GM19043 (cell line): ENCODE results near the gene RELL1.
"Not testable (repeated sequence)": the region's sequence is repeated elsewhere in the genome, so short reads cannot be mapped to it uniquely, and the experiment has no call there.

Experiments used
- ATAC-seq: cut with Tn5 transposase; IDR thresholded peaks from one replicate; pipeline ENCODE4 v1.9.1; 2021; ENCODE audit warnings: low read depth; ENCODE audit not compliant: unreplicated experiment

RELL1 gene

DNA sequence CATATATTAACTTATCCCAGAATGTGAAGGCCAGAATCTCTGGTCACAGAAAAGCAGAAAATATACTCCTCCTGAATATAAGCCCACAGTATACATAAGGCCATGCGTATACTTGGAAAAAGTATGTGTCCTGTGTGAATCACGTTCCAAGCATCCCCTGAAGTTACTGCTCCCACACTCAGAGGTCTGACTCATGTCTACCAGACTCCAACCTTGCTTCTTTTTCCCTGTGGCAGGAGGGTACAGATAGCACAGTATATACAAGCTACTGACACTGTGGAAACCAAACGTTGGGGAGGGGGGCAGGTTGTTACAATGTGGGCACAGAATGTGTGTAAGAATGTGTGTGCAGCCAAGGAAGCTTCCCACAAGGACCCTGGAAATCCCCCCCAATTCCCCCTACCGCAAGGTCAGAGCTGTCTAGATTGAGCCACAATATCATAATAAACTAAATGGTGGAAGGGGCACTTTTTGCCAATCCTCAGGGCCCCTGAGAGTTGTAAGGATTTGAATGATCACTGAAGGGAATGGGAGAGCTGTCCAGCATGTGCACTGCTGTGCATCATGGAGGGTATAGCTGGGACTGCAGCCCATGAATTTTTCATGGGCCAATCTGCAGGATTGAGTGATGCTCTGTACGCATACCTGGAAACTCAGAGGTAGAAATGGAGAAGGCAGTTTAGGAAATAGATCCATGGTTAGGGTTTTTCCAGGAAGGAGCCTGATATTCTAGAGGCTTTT lies 7.4 kb upstream of the RELL1 start:
- ATAC-seq = no peak

DNA sequence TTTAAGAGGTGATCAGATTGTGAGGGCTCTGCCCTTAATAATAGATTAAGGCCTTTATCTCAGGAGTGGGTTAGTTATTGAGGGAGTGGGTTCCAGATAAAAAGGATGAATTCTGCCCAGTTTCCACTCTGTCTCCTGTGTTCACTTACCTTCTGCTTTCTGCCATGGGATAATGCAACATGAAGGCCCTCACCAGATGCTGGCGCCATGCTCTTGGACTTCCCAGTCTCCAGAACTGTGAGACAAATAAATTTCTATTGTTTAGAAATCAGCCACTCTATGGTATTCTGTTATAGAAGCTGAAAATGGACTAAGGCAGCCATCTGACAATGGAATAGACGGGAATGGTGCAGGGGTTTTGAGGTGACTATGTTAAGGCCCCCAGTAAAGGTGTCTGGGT lies 6.9 kb upstream of the RELL1 start:
- ATAC-seq = no peak

DNA sequence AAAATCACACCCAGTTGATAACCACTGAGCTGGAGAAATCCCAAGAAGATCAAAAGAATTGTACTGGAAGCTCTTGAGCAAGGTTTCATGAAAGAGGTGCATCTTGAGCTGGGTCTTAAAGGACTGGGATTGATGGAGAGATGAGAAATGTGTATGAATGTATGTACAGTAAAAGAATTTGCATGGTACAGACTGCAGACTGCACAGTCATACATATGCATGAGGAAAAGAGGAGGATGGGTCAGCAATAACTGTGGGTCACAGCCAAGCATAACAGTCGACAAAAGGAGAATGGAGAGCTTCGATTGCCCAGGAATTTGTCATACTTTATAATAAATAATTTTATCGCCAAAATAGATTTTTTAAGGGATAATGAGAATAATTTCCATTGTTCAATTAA lies 4.8 kb upstream of the RELL1 start:
- ATAC-seq = no peak

DNA sequence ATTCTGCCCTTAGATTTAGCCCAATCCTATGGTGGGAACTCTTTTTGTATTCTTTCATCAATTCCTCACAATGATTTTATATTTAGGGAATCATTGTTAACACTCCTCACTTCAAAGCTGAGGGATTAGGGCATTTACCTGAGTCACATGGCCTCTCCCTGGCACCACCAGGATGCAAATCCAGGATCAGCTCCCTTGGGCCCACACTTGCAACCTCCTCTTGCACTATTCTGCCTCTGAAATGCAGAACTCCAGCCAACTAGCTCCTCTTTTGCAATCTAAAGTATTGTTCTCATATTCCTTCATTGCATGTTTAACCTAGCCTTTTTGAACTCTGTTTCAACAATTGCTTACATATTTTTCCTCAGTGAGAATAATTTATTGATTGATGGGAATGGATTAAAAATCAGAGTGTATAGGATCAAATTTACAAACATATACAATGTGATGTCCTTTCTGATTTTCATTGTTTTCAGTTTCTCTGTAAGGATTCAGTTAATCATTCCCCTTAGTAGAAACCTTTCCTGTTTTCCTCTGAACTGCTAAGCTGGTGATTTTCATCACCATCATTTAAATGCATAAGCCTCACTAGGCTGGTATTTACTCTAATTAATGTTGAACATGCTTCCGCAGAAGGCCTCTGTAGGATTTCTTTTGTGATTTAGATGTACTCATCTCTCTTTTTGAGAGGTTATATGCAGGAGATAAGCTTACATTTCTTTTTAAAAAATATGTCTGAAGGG lies 3.3 kb upstream of the RELL1 start:
- no peak for ATAC-seq

DNA sequence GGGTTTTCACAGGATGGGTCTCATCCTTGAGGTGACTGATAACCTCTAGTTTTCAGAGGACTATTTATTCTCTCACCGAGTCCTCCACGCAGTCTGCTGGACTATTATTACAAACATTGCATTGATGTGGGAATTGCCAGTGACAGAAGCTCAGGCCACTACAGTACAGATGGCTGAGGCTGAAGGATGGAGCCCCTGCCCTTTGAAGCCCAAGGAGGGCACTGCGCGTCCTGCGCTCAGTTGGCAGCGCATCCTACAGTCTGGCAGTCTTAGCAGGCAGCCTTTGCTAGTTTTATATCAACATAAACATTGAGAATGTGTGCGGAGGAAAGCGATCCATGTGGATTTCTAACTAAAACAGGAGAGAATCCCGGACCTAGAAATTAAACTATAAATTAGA lies 1.5 kb upstream of the RELL1 start:
- ATAC-seq = no peak

DNA sequence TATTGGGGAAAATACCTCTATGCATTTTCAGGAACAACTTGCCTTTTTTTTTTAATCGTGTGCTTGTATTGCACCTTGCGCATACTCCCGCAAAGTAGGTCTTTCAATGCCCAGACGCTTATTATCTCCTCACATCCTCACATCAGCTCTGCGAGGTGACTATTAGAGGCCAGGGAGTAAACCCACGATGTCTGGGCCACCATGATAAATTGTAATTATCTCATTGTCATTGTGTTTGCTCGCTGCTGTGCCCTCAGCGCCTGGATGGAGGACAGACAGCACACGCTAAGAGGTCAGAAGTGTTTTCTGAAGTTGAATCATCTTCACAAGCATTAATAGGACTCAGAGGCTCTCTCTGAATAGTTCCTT lies 1.0 kb upstream of the RELL1 start:
- no peak for ATAC-seq

DNA sequence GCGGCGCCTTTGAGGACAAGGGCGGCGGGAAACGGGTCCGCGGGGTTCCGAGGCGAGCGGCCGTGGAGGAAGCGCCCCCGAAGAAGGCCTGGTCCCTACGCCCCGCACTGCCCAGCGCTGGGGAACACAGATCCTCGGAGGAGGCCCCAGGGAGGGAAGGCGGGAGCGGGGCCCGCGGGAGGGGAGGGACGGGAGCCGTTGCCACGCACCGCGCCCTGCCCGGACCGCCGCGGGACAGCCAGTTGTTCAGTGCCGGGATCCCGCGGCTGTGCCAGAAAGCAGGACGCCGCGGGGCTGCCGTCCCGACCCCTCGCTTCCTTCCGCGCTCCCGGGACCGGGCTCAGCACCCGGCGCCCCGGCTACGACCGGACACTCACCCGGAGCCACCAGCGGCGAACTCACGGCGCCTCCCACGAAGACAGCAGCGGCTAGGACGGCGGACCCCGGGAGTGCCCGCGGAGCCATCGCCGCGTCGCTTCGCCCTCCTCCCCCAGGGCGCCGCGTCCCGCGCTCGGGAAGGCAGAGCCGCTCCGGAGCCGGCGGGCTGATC lies 278 bp downstream of the RELL1 start:
- ATAC-seq = peak; percentile 2

DNA sequence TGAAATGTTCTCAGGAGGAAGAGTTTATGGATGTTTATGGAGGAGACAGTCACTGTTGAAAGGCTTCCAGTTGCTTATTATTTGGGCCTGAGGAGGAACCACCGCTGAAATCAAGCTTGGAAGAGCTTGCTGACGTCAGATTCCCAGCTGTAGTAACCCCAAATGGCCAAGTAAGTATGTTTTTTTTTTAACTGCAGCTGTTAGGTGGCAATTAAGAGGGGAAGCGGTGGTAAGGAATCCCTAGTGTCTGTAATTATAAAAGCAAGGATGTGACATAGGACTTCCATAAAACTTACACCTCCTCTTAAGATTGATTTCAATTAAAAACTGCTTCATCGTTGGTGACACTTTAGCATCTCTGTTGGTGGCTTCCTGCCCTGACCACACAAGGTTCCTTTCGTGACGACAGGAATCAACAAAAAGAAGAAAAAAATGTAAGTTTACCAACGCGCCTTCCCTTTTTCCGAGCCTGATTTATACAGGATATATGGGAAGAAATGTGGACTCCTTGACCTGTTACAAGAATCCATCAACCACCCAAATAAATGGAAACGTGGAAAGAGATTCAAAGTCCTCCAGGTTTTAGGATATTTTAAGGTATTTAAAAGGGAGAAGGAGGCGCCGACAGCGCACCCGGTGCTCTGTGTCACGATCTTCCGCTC lies 884 bp downstream of the RELL1 start:
- no peak for ATAC-seq

DNA sequence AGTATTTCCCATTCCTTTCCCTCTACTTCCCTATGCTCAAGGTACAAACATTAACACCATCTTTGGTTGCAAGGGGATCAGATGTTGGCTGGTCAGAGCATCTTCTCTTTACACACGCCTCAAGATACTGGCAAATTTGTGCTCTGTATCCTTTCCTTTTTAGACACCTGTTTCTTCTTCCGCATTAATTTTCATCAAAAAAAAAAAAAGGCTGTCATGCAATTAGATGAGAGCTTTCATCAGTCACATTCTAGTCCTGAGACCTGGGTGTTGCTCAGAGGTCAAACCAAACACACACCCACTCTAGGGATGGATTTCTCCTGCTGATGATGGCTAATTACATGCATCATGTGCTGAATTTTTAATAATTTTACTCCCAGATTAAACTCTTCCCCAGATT lies 2.0 kb downstream of the RELL1 start:
- ATAC-seq = no peak

DNA sequence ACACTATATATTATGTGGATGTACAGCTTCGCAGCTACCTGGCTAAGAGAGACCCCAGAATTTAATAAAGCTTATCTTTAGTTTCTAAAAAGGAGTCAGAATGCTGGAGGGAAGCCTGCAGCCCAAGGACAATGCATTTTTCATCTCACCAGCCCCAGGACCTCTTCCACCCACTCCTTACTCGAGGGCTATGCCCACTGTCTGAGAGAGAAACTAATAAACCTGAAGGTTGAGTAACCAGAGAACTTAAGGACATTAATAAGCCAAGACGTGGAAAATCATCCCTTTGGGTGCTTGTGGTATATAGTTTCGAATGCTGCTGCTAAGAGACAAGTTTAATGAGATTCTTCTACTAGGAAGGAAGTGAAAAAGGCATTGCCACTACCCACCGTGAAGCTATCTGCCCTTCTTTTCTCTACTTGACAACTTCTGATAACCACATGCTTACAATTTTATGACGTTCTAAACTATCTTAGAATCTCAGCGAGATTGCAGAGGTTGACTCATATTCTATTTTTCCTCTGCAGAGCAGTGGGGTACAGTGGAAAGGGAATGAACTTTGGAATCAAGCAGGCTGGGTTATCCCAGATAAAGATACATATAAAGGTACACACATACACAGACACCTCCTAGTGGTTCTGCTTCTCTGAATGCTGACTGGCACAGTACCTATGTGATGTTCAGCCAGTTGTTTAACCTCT lies 3.3 kb downstream of the RELL1 start:
- ATAC-seq = peak; percentile 21

DNA sequence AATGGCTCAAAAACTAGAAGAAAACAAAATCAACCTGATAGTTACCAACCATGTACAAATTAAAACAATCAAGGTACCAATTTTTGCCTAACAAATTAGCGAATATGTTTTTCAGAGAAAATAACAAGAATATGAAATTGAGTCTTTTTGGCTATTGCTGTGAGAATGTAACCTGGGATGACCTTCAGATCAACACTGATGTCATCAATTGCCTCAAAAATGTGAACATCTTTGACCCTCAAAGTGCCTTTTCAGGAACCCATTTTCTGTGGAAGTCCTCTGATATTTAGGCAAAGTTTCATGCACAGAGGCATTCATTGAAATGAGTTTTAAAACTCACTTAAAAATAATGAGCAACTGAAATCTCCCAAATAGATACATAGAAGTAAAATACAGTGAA lies 6.1 kb downstream of the RELL1 start:
- no peak for ATAC-seq

DNA sequence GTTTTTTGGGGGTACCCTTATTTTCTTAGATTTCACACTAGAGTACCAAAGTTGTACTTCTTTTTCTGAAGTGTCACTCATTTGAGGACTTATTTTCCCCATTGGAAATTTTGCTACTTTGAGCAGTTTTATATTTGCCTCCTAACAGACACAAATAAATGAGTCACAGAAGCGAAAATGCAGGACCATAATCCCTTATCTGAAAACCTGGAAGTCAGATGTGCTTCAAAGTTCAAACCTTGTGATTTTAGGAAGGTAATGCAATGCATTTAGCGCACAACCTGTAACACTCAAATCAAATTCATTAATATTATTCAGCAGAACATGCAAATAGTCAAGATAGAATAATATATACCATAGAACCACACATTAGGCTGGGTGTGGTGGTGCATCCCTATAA lies 6.9 kb downstream of the RELL1 start:
- ATAC-seq = no peak

DNA sequence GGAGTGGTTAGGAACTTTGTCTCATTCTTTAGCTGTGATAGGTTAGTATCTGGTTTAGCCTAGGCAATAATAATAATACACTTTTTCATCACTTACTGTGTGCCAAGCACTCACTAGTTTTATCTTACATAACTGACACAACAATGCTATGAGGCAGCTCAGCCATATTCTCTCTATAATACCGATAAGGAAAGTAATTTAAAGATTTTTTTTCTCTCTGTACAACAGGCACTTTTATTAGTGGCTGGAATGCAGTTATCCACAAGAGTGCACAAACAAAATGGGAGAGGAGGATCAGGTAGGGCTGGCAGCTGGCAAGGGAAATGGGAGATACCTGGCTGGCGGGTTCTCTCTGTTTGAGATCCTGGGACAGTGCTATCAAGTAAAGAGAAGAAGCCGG lies 7.6 kb downstream of the RELL1 start:
- no peak for ATAC-seq

DNA sequence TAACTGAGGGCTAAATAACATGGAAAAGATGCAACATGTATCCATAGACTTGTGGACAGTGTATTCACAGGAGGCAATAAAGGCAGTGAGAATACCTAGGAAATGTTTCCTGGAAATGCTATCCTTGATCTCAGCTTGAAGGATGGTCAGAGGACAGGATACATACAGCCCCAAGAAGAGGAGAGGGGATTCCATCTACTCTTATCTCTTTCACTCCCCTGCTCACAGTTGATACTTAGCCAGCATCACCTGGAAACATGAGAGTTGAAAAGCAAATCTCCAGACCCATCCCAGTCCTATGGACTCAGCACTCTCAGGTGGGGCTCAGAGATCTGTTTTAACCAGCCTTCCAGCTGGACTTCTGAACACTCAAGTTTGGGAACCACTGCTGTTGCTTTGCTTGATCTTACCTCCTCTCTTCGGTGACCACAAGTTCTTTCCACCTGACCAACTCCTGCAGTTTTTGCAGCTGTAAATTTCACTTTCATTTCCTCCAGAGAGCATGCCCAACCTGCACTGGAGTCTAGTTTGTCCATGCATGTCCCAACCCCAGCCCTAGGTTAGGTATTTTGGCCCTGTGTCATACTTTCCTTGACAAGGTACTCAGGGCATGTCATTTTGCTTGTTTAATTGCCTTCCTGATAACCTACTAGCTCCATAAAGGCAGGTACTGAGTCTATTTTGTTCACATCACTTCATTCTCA lies 10.4 kb downstream of the RELL1 start:
- ATAC-seq = peak; percentile 90

DNA sequence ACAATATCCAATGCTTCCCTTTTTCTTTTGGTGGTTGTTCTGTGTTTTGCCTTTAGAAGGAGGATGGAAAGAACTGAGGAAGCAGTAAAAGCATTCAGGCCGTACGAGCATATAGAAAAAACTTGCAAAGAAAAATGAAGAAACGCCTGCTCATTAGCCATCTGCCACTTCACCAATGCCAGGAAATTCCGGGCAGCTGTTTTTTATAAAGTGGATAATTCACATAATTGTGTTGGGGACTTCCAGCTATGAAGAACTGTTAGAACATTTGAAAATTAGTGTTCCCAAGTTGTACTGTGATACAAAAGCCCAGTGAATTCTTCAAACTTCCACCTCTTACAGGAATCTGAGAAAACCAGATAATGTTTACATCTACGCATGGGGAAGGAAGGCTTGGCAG lies 11.7 kb downstream of the RELL1 start:
- no peak for ATAC-seq

DNA sequence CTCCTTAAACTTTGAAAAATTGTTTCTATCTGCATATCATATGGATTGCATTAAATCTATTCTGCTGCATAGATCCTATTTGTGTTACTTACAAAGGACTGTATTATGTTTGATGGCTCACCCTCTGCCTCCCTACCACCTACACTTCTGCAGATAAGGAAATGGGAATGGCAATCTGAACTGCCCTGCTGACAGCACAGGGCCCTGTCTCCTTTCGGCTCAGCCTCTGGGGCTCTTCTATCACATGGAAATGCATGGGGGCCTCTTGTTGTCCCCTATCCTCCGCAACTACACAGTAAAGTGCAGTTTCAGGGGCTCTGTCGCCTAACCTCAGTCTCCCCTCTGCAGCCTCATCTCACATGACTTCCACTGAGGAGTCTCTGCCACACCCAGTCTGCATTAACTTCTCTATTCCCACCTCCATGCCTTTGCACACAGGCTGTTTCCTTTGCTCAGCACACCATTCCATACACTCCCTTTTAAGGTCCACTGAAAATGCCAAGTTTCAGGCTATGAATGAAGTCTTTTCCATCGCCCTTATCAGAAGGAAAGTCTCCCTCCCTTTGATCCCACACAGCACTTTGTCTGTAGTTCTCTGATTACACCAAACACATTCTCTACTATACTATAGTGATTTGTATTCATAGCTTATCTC lies 12.5 kb downstream of the RELL1 start:
- no peak for ATAC-seq

DNA sequence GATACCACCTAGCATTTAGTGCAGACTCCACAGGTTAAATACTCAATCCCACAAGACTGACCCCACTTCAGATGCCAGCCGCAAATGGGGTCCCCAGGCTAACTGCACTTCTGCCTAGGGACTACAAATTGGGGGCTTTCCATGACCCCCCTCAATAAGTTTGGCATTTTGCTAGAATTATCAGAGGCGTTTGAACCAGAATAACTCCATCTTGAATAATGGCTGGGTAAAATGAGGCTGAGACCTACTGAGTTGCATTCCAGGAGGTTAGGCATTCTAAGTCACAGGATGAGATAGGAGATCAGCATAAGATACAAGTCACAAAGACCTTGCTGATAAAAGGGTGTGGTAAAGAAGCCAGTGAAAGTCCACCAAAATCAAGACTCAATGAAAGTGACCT lies 15.1 kb downstream of the RELL1 start:
- no peak for ATAC-seq

DNA sequence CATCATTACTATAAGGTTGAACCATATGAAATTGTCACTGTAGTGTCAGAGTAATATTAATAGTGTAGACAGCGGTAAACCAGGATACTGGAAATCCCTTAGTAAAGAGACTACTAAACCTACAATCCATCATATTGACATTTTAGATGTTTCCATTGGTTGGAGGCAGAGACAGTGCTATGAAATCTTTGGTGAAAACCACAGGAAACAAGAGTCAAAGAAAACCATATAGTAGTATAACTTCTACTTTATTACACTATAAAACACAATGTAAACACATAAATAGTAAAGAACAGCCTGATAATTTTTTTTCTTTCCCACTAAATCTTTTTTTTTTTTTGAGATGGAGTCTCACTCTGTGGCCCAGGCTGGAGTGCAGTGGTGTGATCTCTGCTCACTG lies 15.9 kb downstream of the RELL1 start:
- ATAC-seq = no peak

DNA sequence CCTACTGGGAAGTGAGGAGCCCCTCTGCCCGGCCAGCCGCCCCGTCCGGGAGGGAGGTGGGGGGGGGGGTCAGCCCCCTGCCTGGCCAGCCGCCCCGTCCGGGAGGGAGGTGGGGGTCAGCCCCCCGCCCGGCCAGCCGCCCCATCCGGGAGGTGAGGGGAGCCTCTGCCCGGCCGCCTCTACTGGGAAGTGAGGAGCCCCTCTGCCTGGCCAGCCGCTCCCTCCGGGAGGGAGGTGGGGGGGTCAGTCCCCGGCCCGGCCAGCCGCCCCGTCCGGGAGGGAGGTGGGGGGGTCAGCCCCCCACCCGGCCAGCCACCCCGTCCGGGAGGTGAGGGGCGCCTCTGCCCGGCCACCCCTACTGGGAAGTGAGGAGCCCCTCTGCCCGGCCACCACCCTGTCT lies 17.1 kb downstream of the RELL1 start:
- not testable (repeated sequence) for ATAC-seq
